Smooth muscle cell (in vitro differentiated cells): Measurements from ENCODE around the gene CBX2. TPM values are rescaled to one million over a fixed set of nuclear protein-coding genes. Genes with fewer than 3 reads are reported as not detected.
"Not testable (repeated sequence)": the region's sequence is repeated elsewhere in the genome, so short reads cannot be mapped to it uniquely, and the experiment has no call there.

ENCODE experiments used
- DNase-seq: peaks from one replicate; lab custom pipeline; 2025; ENCODE audit not compliant: unreplicated experiment; lab: John Stamatoyannopoulos, UW
- H2AFZ ChIP-seq: fragments of 200-600 bp; sonication (generic); 2 replicates; pipeline ENCODE4 v1.6.0; 2016; ENCODE audit warnings: antibody characterized with exemption, low read depth, mild to moderate bottlenecking
- H3F3A ChIP-seq: fragments of 200-600 bp; sonication (generic); 2 replicates; pipeline ENCODE4 v1.6.0; 2017; ENCODE audit warnings: antibody characterized with exemption, low read depth
- H3K27ac ChIP-seq: fragments of 200-600 bp; sonication (generic); 2 replicates; pipeline ENCODE4 v1.5.1; 2016; ENCODE audit warnings: low read depth, mild to moderate bottlenecking
- H3K27me3 ChIP-seq: fragments of 200-600 bp; sonication (generic); 2 replicates; pipeline ENCODE4 v1.6.1; 2016; ENCODE audit warnings: low read depth, mild to moderate bottlenecking
- H3K36me3 ChIP-seq: fragments of 200-600 bp; sonication (generic); 2 replicates; pipeline ENCODE4 v1.5.1; 2016; ENCODE audit warnings: low read depth
- H3K4me1 ChIP-seq: fragments of 200-600 bp; sonication (generic); 2 replicates; pipeline ENCODE4 v1.5.1; 2016; ENCODE audit warnings: low read depth
- H3K4me2 ChIP-seq: fragments of 200-600 bp; sonication (generic); 2 replicates; pipeline ENCODE4 v1.6.0; 2016; ENCODE audit warnings: mild to moderate bottlenecking
- H3K4me3 ChIP-seq: fragments of 200-600 bp; sonication (generic); 2 replicates; pipeline ENCODE4 v1.5.1; 2016; ENCODE audit warnings: mild to moderate bottlenecking
- H3K79me2 ChIP-seq: fragments of 200-600 bp; sonication (generic); 2 replicates; pipeline ENCODE4 v1.6.0; 2016; ENCODE audit warnings: low read depth, mild to moderate bottlenecking
- H3K9ac ChIP-seq: fragments of 200-600 bp; sonication (generic); 2 replicates; pipeline ENCODE4 v1.6.0; 2016; ENCODE audit warnings: low read depth
- H3K9me3 ChIP-seq: fragments of 200-600 bp; sonication (generic); replicated peaks from 2 replicates; pipeline ENCODE4 v1.5.1; 2016; ENCODE audit warnings: low read depth
- H4K20me1 ChIP-seq: fragments of 200-600 bp; sonication (generic); 2 replicates; pipeline ENCODE4 v1.6.0; 2016; ENCODE audit warnings: low read depth
- WGBS: methylation state at CpG from one replicate; pipeline ENCODE4 v1.1.7; 2016; ENCODE audit warnings: low lambda C conversion rate; 5-methylcytosine and 5-hydroxymethylcytosine counted together
- polyA plus RNA-seq: library from polyadenylated mRNA; unstranded; fragments of >200 nt; fragmentation: Nextera tagmentation; extraction: Ambion mirVana; gene quantifications from 2 replicates; pipeline ENCODE4 v1.2.1, GENCODE V29; 2016
- total RNA-seq: library from RNA; depleted of rRNA; stranded (reverse); fragments of >200 nt; gene quantifications from 2 replicates; pipeline ENCODE4 v1.2.3, GENCODE V29; 2014
- TF ChIP-seq, protein P1 (sequence below): fragments of 200-600 bp; sonication (generic); IDR thresholded peaks from 2 replicates; pipeline ENCODE4 v1.5.1; 2017; ENCODE audit warnings: borderline replicate concordance, mild to moderate bottlenecking, antibody characterized with exemption; ENCODE audit not compliant: insufficient read depth, poor library complexity, severe bottlenecking

CBX2 gene
- total and polyA plus RNA-seq, 2 experiments from 2014 or later, result 4.0 to 10.1 TPM

DNA sequence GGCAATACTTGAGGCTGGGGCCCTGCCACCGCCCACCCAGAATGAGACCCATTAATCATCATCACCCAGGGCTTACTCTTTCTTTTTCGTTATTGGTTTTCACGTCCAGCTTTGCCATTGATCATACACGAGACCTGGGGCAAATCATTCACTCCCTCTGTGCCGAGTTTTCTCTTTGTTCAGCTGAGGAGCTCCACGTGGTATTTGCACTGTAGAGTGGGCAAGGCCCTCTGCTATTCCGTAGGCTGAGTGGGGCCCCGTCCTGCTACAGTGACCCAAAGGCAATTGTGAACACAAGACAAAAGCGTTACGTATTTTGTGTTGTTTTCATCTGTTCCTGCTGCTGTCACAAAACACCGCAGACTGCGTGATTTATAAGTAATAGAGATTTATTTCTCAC, 23.6 kb upstream of the CBX2 start:
- Histone ChIP-seq H4K20me1 (no peaks in the 10 kb centered on the region), H3K4me3 (no peak overlapping the region), H3K36me3 (no peaks in the 10 kb centered on the region), H3K27me3 (peaks cover 34% of the 10 kb centered on the region), H3K79me2 (no peaks in the 10 kb centered on the region), H3K9ac (no peak overlapping the region), H3K4me1 (peaks cover 8% of the 10 kb centered on the region), H3K4me2 (no peak overlapping the region), H3K9me3 (no peaks in the 10 kb centered on the region), H3K27ac (no peak overlapping the region), H3F3A (peaks cover 5% of the 10 kb centered on the region), H2AFZ (no peak overlapping the region)
- TF ChIP-seq, protein P1, sequence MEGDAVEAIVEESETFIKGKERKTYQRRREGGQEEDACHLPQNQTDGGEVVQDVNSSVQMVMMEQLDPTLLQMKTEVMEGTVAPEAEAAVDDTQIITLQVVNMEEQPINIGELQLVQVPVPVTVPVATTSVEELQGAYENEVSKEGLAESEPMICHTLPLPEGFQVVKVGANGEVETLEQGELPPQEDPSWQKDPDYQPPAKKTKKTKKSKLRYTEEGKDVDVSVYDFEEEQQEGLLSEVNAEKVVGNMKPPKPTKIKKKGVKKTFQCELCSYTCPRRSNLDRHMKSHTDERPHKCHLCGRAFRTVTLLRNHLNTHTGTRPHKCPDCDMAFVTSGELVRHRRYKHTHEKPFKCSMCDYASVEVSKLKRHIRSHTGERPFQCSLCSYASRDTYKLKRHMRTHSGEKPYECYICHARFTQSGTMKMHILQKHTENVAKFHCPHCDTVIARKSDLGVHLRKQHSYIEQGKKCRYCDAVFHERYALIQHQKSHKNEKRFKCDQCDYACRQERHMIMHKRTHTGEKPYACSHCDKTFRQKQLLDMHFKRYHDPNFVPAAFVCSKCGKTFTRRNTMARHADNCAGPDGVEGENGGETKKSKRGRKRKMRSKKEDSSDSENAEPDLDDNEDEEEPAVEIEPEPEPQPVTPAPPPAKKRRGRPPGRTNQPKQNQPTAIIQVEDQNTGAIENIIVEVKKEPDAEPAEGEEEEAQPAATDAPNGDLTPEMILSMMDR, result no peak
- no peak for DNase-seq
- WGBS, result 83% methylated on average over 12 of the region's 12 CpGs

DNA sequence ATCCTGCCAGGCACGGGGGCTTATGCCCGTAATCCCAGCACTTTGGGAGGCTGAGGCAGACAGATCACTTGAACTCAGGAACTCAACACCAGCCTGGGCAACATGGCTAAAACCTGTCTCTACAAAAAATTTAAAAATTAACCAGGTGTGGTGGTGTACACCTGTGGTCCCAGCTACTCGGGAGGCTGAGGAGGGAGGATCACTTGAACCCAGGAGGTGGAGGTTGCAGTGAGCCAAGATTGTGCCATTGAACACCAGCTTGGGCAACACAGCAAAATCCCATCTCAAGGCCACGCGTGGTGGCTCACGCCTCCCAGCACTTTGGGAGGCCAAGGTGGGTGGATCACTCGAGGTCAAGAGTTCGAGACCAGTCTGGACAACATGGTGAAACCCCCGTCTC, 23.0 kb upstream of the CBX2 start:
- not testable (repeated sequence) for H3K4me3 ChIP-seq
- WGBS, result 92% methylated on average over 9 of the region's 9 CpGs

DNA sequence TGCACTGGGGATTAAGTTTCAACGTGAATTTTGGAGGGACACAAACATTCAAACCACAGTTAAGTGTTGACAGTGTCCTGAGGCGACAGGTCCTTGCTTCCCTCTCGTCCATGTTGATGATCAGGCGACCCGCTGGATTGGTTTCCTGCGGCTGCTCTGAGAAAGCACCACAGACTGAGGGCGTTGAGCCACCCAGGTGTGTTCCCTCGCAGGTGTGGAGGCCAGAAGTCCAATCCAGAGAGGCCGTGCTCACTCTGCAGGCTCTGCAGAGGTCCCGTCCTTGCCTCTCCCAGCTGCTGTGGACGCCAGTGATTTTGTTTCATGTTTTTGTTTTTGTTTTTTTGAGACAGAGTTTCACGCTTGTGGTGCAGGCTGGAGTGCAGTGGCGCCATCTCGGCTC, 22.4 kb upstream of the CBX2 start:
- Histone ChIP-seq H3F3A (no peaks in the 10 kb centered on the region), H3K36me3 (no peaks in the 10 kb centered on the region), H3K4me3 (no peak overlapping the region), H3K27ac (no peak overlapping the region), H3K4me1 (no peaks in the 10 kb centered on the region), H4K20me1 (no peaks in the 10 kb centered on the region), H3K79me2 (no peaks in the 10 kb centered on the region), H3K27me3 (peaks cover 27% of the 10 kb centered on the region), H2AFZ (no peak overlapping the region), H3K9ac (no peak overlapping the region), H3K4me2 (no peak overlapping the region), H3K9me3 (no peaks in the 10 kb centered on the region)
- TF ChIP-seq, protein P1, result no peak
- no peak for DNase-seq
- 89% methylated on average over 14 of the region's 14 CpGs for WGBS

More for the DNA sequence above, 23.0 kb upstream of the CBX2 start:
- H3F3A ChIP-seq, H3K4me1 ChIP-seq, H2AFZ ChIP-seq, H3K27ac ChIP-seq, H3K36me3 ChIP-seq, H3K4me2 ChIP-seq, H3K9ac ChIP-seq, H3K79me2 ChIP-seq, H4K20me1 ChIP-seq, DNase-seq, H3K9me3 ChIP-seq: not testable (repeated sequence)
- peaks cover 30% of the 10 kb centered on the region for H3K27me3 ChIP-seq

DNA sequence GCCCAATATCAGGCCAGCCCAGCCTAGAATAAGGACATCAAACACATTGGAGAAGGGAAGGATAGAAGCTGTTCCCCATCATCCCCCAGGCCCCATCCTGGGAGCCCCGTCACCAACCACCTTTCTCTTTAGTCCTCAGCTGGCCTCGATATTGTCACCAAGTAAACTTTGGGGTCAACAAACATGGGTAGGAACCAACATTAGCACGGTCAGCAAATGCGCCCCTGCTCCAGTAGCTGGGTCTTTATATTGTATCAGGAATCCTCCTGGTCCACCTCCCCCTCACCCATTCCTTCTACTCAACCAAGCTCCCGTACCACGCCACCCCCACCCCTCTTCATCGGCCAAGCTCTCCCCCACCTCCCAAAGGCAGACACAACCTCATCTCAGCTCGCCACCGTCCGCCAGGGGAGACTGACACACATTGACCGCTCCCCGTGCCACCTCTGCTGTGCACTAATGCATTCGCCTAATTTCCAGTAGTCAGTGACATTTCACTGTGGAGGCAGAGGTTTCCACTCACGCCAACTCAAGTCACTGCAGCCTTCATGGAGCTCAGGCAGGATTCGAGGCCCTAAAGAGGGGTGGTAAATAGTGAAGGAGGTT, 20.7 kb upstream of the CBX2 start:
- no peaks in the 10 kb centered on the region for H3K79me2 ChIP-seq
- DNase-seq, result no peak
- no peaks in the 10 kb centered on the region for H3K9me3 ChIP-seq
- H3K36me3 ChIP-seq, result no peaks in the 10 kb centered on the region
- H3K4me3 ChIP-seq, result no peak overlapping the region
- H4K20me1 ChIP-seq, result no peaks in the 10 kb centered on the region
- no peak overlapping the region for H3K27ac ChIP-seq
- H3F3A ChIP-seq, result no peaks in the 10 kb centered on the region
- peaks cover 11% of the 10 kb centered on the region for H3K27me3 ChIP-seq
- H3K4me1 ChIP-seq, result no peaks in the 10 kb centered on the region
- no peak overlapping the region for H3K4me2 ChIP-seq
- TF ChIP-seq, protein P1, result no peak
- H3K9ac ChIP-seq, result no peak overlapping the region
- WGBS, result 91% methylated on average over 10 of the region's 15 CpGs
- H2AFZ ChIP-seq, result no peak overlapping the region
